HCT116 (cell line): ENCODE data around the gene TAF12. TPM values are rescaled to one million over a fixed set of nuclear protein-coding genes. Genes with fewer than 3 reads are reported as not detected.

Source experiments
- ATAC-seq: fragments of 200-7000 bp; cut with Tn5 transposase; 2 replicates; pipeline ENCODE4 v1.9.1; 2020; ENCODE audit warnings: mild to moderate bottlenecking, moderate library complexity
- BruUV-seq: library from RNA; stranded (reverse); fragments of 400-500 nt; replicated peaks from 2 replicates; lab custom pipeline; 2021; lab: Mats Ljungman, UMichigan
- CTCF ChIA-PET: fragments of 300-600 bp; sonication (Branson Sonifier 250); formaldehyde crosslinking; loops from one replicate; lab custom pipeline; 2021; ENCODE audit warnings: antibody characterized with exemption; lab: Charles Lee
- POLR2A ChIA-PET: fragments of 300-600, 350-600 bp; sonication (Branson Sonifier 250); formaldehyde crosslinking; loops from one replicate; lab custom pipeline; 2021; ENCODE audit warnings: antibody characterized with exemption; lab: Charles Lee
- RAD21 ChIA-PET, 2 experiments: fragments of 300-600 bp; sonication (Branson Sonifier 250); formaldehyde crosslinking; loops; one replicate each; lab custom pipeline; 2023; ENCODE audit warnings: low total read pairs in 2 of 2; ENCODE audit not compliant: uncharacterized antibody in 2 of 2, unreplicated experiment in 2 of 2, low non-redundant PET in 1 of 2; lab: Charles Lee
- DNase-seq: peaks from one replicate; pipeline ENCODE4 v3.0.0-alpha.2; 2010; ENCODE audit warnings: low read depth, low spot score
- H2AFZ ChIP-seq: fragments of 200-600 bp; shearing (Covaris generic), sonication (generic); 2 replicates; pipeline ENCODE4 v1.6.1; 2017; ENCODE audit warnings: low read depth, mixed run types, mixed read lengths, antibody characterized with exemption, low read length; ENCODE audit not compliant: poor library complexity, severe bottlenecking
- H3K27ac ChIP-seq: 2 replicates; pipeline ENCODE4 v1.5.1; 2012; ENCODE audit warnings: low read depth, low read length
- H3K27me3 ChIP-seq: fragments of 200-600 bp; sonication (generic); 2 replicates; pipeline ENCODE4 v1.6.1; 2016; ENCODE audit warnings: mixed run types, low read length, mixed read lengths; ENCODE audit not compliant: insufficient read depth
- H3K36me3 ChIP-seq, 2 experiments: fragments of 200-500 bp in 1 of 2; fragments of 200-600 bp in 1 of 2; sonication (Bioruptor generic) in 1 of 2; sonication (generic) in 1 of 2; 2 replicates each; pipeline versions ENCODE4 v1.5.1 to v1.6.1; 2014 to 2016; ENCODE audit warnings: low read length in 2 of 2, inconsistent platforms in 1 of 2, mixed read lengths in 1 of 2, mixed run types in 1 of 2; ENCODE audit not compliant: insufficient read depth in 2 of 2, control insufficient read depth in 1 of 2
- H3K4me1 ChIP-seq, 2 experiments: fragments of 200-600 bp in 1 of 2; sonication (generic) in 1 of 2; 2 replicates each; pipeline versions ENCODE4 v1.5.1 to v1.6.1; 2012 to 2017; ENCODE audit warnings: low read length in 2 of 2, inconsistent platforms in 1 of 2, mild to moderate bottlenecking in 1 of 2, mixed read lengths in 1 of 2, mixed run types in 1 of 2, moderate library complexity in 1 of 2; ENCODE audit not compliant: insufficient read depth in 2 of 2, control insufficient read depth in 1 of 2
- H3K4me2 ChIP-seq: fragments of 200-600 bp; sonication (generic); 2 replicates; pipeline ENCODE4 v1.6.1; 2017; ENCODE audit warnings: mixed run types, low read length, mixed read lengths
- H3K4me3 ChIP-seq, 2 experiments: fragments of 200-600 bp in 1 of 2; sonication (generic) in 1 of 2; replicated peaks in 1 of 2; 2 replicates each; pipeline ENCODE4 v1.5.1; 2011 to 2016; ENCODE audit warnings: low read length in 2 of 2, control low read depth in 1 of 2, low read depth in 1 of 2, mild to moderate bottlenecking in 1 of 2, mixed read lengths in 1 of 2, mixed run types in 1 of 2
- H3K79me2 ChIP-seq: fragments of 200-600 bp; sonication (generic); 2 replicates; pipeline ENCODE4 v1.6.1; 2017; ENCODE audit warnings: mild to moderate bottlenecking, mixed run types, low read length, moderate library complexity, mixed read lengths; ENCODE audit not compliant: insufficient read depth
- H3K9ac ChIP-seq: fragments of 200-600 bp; sonication (generic); 2 replicates; pipeline ENCODE4 v1.6.1; 2016; ENCODE audit warnings: low read length, mixed read lengths
- H3K9me2 ChIP-seq: fragments of 200-600 bp; sonication (generic), shearing (Covaris generic); 2 replicates; pipeline ENCODE4 v1.6.1; 2017; ENCODE audit warnings: mixed run types, mild to moderate bottlenecking, moderate library complexity; ENCODE audit not compliant: insufficient read depth
- H3K9me3 ChIP-seq, 2 experiments: fragments of 200-500 bp in 1 of 2; fragments of 200-600 bp in 1 of 2; sonication (Bioruptor generic) in 1 of 2; sonication (generic) in 1 of 2; 2 replicates each; pipeline ENCODE4 v1.6.1; 2014 to 2017; ENCODE audit warnings: low read length in 2 of 2, mixed read lengths in 2 of 2, inconsistent platforms in 1 of 2, low read depth in 1 of 2, mild to moderate bottlenecking in 1 of 2, mixed run types in 1 of 2, moderate library complexity in 1 of 2; ENCODE audit not compliant: control insufficient read depth in 1 of 2, insufficient read depth in 1 of 2
- H4K20me1 ChIP-seq: fragments of 200-600 bp; sonication (generic), shearing (Covaris generic); 2 replicates; pipeline ENCODE4 v1.6.1; 2017; ENCODE audit warnings: mixed run types, mild to moderate bottlenecking, moderate library complexity; ENCODE audit not compliant: insufficient read depth
- POLR2AphosphoS5 ChIP-seq: IDR thresholded peaks from 2 replicates; pipeline ENCODE4 v1.6.1; 2011; ENCODE audit warnings: mild to moderate bottlenecking, low read depth, low read length, moderate library complexity
- RAD21 ChIP-seq: IDR thresholded peaks from 2 replicates; pipeline ENCODE4 v1.6.1; 2012; ENCODE audit warnings: low read depth, mild to moderate bottlenecking
- SP1 ChIP-seq: IDR thresholded peaks from 2 replicates; pipeline ENCODE4 v1.6.1; 2012; ENCODE audit warnings: low read depth
- intact Hi-C: fragments of 100-400 bp; cut with micrococcal nuclease; formaldehyde crosslinking; loops from 2 replicates; pipeline ENCODE4 v1.10.0; 2022
- total RNA-seq: library from RNA; stranded (reverse); gene quantifications from one replicate; pipeline ENCODE4 v1.2.1, GENCODE V29; 2021; ENCODE audit not compliant: unreplicated experiment
- TF ChIP-seq, protein P1 (sequence below), 3 experiments: fragments of 200-600 bp in 1 of 3; sonication (generic) in 1 of 3; IDR thresholded peaks in 2 of 3; conservative IDR thresholded peaks in 1 of 3; 2 replicates each; pipeline ENCODE4 v1.5.1; 2012 to 2017; ENCODE audit warnings: low read depth in 2 of 3, low read length in 2 of 3, antibody characterized with exemption in 1 of 3, borderline replicate concordance in 1 of 3, control low read depth in 1 of 3, mild to moderate bottlenecking in 1 of 3, mixed read lengths in 1 of 3, mixed run types in 1 of 3, moderate library complexity in 1 of 3; ENCODE audit not compliant: insufficient read depth in 1 of 3

Gene TAF12
- total RNA-seq, 1 experiment from 2014 or later: 39.0 TPM

DNA sequence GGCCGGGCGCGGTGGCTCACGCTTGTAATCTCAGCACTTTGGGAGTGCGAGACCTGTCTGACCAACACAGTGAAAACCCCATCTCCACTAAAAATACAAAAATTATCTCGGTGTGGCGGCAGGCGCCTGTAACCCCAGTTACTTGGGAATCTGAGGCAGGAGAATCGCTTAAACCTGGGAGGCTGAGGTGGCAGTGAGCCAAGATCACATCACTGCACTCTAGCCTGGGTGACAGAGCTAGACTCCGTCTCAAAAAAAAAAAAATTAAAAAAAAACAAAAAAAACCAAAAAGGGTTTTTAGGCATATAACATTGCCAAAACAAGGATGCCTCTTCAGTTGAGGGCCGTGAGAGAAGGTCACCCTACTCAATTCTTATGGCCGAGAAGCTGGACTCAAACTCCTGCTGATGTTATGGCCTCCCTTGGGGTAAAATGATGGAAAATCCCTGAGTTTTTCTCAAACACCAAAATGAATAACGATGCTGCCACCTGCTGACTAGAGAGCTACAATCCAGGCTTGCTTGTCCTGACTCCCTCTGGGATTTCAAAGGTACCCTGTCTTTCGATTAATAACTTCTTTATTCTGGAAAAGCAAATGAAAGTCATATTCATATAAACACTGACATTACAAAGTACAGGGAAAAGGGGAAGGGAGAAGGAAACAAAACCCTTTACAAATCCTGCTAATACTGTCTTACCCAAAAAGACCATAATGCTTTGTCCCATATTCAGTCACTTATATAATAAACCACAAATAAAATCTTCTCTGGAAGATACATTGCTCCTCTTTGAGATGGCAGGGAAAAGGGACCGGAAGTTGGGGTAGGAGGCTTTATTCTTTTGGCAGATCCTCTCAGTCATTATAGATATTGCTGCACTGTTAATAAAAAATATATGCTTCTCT, 40.1 kb downstream of the TAF12 start:
- ChIA-PET POLR2A (interaction anchor here (0.6 to 2.9 kb wide), 7 partner anchors 20 to 185 kb away, joined by 3 to 22 read pairs (median 5); no protein-coding TSS in a partner anchor), RAD21 (interaction anchor here (0.7 to 1.4 kb wide), 5 partner anchors 79 to 1684 kb away, joined by 3 to 4 read pairs (median 3); no protein-coding TSS in a partner anchor), CTCF (interaction anchor here (0.7 to 3.3 kb wide), 20 partner anchors 9 to 394 kb away, joined by 3 to 28 read pairs (median 5); no protein-coding TSS in a partner anchor)
- Histone ChIP-seq H3K4me1 (peaks cover 17 to 33% of the 10 kb centered on the region in 2 experiments), H3K36me3 (peaks cover 12 to 26% of the 10 kb centered on the region in 2 experiments), H3K79me2 (no peaks in the 10 kb centered on the region), H3K27me3 (no peaks in the 10 kb centered on the region), H2AFZ (no peak overlapping the region), H3K4me2 (peak overlapping the region; percentile 67), H4K20me1 (no peaks in the 10 kb centered on the region), H3K9ac (peak overlapping the region; percentile 45; the same call in 1 of the 2 replicates), H3K4me3 (no peak overlapping the region), H3K27ac (peak overlapping the region; percentile 57), H3K9me2 (no peaks in the 10 kb centered on the region), H3K9me3 (no peaks in the 10 kb centered on the region)
- intact Hi-C loops: loop anchor here (1.0 to 5.0 kb wide), 5 partner anchors 85 to 745 kb away; no protein-coding TSS in a partner anchor
- peak; percentile 60 for ATAC-seq
- no peak for DNase-seq
- BruUV-seq: no TSS peak
- TF ChIP-seq RAD21 (peak; percentile 96), SP1 (0 out of 2 replicates have a peak, but pooled peaks have one; percentile 19), POLR2AphosphoS5 (no peak)
- TF ChIP-seq, protein P1, sequence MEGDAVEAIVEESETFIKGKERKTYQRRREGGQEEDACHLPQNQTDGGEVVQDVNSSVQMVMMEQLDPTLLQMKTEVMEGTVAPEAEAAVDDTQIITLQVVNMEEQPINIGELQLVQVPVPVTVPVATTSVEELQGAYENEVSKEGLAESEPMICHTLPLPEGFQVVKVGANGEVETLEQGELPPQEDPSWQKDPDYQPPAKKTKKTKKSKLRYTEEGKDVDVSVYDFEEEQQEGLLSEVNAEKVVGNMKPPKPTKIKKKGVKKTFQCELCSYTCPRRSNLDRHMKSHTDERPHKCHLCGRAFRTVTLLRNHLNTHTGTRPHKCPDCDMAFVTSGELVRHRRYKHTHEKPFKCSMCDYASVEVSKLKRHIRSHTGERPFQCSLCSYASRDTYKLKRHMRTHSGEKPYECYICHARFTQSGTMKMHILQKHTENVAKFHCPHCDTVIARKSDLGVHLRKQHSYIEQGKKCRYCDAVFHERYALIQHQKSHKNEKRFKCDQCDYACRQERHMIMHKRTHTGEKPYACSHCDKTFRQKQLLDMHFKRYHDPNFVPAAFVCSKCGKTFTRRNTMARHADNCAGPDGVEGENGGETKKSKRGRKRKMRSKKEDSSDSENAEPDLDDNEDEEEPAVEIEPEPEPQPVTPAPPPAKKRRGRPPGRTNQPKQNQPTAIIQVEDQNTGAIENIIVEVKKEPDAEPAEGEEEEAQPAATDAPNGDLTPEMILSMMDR (IDR thresholded peaks at IDR 0.05 in 2 of 3, conservative IDR thresholded peaks at IDR 0.05 in 1 of 3; ENCODE audit: borderline replicate concordance in 1 of 3, insufficient read depth in 1 of 3, low read depth in 2 of 3, low read length in 2 of 3): peak; percentile 73 to 87 (median 84)
